Inflammatory macrophage treated with lipopolysaccharide for 1 hour (primary cell): Measurements from ENCODE around the gene GABPA.

Experiments used
- DNase-seq, 2 donors: peaks; one replicate each; pipeline ENCODE4 v3.0.0-alpha.2; 2020 to 2022

Gene GABPA

DNA sequence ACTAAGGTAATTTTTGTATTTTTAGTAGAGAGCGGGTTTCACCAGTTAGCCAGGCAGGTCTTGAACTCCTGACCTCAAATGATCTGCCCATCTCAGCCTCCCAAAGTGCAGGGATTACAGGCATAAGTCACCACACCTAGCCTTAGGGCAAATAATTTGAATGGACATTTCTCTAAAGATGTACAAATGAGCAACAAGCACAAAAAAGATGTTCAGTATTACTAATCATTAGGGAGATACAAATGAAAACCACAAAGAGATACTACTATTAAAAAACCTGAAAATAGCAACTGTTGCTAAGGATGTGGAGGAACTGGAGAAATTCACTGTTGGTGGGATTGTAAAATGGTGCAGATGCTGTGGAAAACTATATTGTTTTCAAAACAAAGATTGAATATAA, 79.1 kb downstream of the GABPA start:
- DNase-seq, result no peak

DNA sequence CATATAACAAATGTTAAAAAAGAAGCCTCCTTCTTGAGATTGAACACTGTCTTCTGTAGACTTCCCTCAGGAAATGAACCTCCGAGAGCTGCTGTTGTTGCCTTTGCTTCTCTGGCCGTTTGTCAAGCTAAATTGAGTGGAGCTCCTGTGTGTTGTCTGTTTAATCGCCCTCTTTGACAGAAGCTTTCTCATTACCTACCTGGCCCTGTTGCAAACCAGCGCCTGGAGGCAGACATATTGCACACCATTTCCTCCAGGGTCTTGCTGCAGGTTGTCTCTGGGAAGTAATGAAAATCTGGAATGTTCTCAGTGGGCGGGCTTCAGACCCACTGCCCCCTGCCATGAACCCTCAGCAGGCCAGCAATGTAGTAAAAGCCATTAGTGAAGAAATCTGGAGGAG, 83.3 kb downstream of the GABPA start:
- no peak for DNase-seq

DNA sequence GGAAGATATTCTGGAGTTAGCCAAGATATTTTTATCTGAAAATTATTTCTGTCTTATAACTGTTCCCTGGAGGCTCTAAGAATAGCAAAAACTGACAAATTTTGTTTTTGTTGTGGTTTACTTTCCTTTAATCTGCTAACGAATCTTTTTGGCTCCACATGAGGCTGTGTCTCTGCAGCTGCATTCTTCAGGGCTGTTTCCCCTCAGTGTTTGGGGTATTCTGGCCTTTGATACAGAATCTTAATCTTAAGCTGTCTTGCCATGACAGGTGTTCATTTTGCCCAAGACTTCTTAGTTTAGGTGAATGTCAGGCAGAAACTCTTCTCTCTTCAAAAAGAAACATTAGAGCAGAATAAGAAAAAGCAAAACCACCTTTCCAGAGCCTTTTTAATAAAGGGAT, 83.8 kb downstream of the GABPA start:
- DNase-seq, result no peak
